Stimulated activated CD8-positive, alpha-beta memory T cell treated with anti-CD3 and anti-CD28 coated beads, Interleukin-12 subunit alpha, Interleukin-12 subunit beta, amount 100 ng/mL, for 4 hours (primary cell): ENCODE results near the gene RAPSN.

Source experiments
- DNase-seq: peaks from one replicate; pipeline ENCODE4 v3.0.0-alpha.2; 2020; ENCODE audit warnings: low read depth

The RAPSN gene

GRCh38 chr11:47466201-47466600 lies 17.3 kb upstream of the RAPSN start:
- DNase-seq = no peak

- no peak for DNase-seq
These were observed 15.5 kb upstream of the RAPSN start for GRCh38 chr11:47464483-47464882.

- no peak for DNase-seq
These were observed 12.9 kb upstream of the RAPSN start for GRCh38 chr11:47461876-47462275.

- no peak for DNase-seq
These were observed 11.8 kb upstream of the RAPSN start for GRCh38 chr11:47460571-47461235.

GRCh38 chr11:47454258-47454671 lies 5.3 kb upstream of the RAPSN start:
- peak; percentile 16 for DNase-seq

- DNase-seq = no peak
These were observed 4.4 kb upstream of the RAPSN start for GRCh38 chr11:47453365-47453764.

- no peak for DNase-seq
These were observed 3.1 kb upstream of the RAPSN start for GRCh38 chr11:47451990-47452389.

- DNase-seq = no peak
These were observed 2.5 kb upstream of the RAPSN start for GRCh38 chr11:47451436-47451835.

GRCh38 chr11:47449541-47449940 lies 605 bp upstream of the RAPSN start:
- no peak for DNase-seq

GRCh38 chr11:47447906-47448305 lies 1.0 kb downstream of the RAPSN start:
- no peak for DNase-seq

GRCh38 chr11:47446833-47447232 lies 2.1 kb downstream of the RAPSN start:
- DNase-seq = no peak

- no peak for DNase-seq
These were observed 3.1 kb downstream of the RAPSN start for GRCh38 chr11:47445840-47446239.

GRCh38 chr11:47443817-47444216 lies 5.1 kb downstream of the RAPSN start:
- no peak for DNase-seq

GRCh38 chr11:47443028-47443700 lies 5.8 kb downstream of the RAPSN start:
- no peak for DNase-seq

- DNase-seq = no peak
These were observed 6.4 kb downstream of the RAPSN start for GRCh38 chr11:47442514-47442913.

GRCh38 chr11:47441421-47441820 lies 7.5 kb downstream of the RAPSN start:
- no peak for DNase-seq

- DNase-seq = no peak
These were observed 8.9 kb downstream of the RAPSN start for GRCh38 chr11:47440054-47440476.

- DNase-seq = no peak
These were observed 10.2 kb downstream of the RAPSN start for GRCh38 chr11:47438721-47439120.

GRCh38 chr11:47437746-47438418 lies 11.1 kb downstream of the RAPSN start:
- no peak for DNase-seq

GRCh38 chr11:47437218-47437745 lies 11.7 kb downstream of the RAPSN start:
- no peak for DNase-seq

- no peak for DNase-seq
These were observed 12.2 kb downstream of the RAPSN start for GRCh38 chr11:47436726-47437125.

- DNase-seq = no peak
These were observed 13.2 kb downstream of the RAPSN start for GRCh38 chr11:47435687-47436086.
